GM21737 (cell line): Measurements from ENCODE around the gene SNX1.
A peak's percentile ranks its signal among the peaks of the same experiment; 100 is the strongest.
"Not testable (repeated sequence)": the region's sequence is repeated elsewhere in the genome, so short reads cannot be mapped to it uniquely, and the experiment has no call there.

Experiments used
- ATAC-seq: cut with Tn5 transposase; IDR thresholded peaks from one replicate; pipeline ENCODE4 v1.9.1; 2021; ENCODE audit warnings: mild to moderate bottlenecking, moderate library complexity; ENCODE audit not compliant: unreplicated experiment

The SNX1 gene, protein sequence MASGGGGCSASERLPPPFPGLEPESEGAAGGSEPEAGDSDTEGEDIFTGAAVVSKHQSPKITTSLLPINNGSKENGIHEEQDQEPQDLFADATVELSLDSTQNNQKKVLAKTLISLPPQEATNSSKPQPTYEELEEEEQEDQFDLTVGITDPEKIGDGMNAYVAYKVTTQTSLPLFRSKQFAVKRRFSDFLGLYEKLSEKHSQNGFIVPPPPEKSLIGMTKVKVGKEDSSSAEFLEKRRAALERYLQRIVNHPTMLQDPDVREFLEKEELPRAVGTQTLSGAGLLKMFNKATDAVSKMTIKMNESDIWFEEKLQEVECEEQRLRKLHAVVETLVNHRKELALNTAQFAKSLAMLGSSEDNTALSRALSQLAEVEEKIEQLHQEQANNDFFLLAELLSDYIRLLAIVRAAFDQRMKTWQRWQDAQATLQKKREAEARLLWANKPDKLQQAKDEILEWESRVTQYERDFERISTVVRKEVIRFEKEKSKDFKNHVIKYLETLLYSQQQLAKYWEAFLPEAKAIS

DNA sequence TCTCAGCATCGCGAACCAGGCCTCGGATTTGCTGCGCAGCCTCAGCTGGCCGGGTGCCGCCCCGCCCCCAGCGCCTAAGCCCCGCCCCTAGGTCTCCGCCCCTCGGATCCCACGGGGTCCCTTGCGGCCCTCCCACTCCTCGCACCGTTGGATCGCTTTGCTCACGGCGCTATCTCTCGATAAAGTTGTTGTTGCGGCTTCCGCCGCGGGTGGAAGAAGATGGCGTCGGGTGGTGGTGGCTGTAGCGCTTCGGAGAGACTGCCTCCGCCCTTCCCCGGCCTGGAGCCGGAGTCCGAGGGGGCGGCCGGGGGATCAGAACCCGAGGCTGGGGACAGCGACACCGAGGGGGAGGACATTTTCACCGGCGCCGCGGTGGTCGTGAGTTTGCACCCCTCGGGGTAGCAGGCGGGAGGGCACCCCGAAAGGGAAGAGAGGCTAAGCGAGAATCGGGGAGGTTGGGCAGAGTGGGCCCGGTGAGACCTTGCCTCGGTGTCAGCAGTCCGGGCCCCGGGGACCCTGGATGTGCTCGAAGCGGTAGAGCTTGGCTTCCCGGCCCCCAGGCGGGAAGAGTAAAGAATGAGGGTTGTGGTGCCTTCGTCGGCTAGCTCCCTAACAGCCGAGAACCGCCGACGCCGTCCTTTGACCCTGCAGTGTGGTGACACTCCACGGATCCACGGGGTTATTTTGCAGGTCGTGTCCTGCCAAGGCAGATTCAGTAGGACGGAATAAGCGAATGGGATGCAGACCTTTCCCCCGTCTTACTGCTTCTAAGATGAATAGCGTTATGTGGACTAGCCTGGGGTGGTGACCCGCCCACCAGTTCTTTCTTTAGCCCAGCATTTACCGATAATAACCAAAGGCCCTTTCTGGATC is at the start of gene SNX1:
SNX1 (plus strand) TSS at position 188 of the 873 bp plus-strand sequence; CDS start at position 220, 32 bp downstream.
- ATAC-seq = peak; percentile 44

DNA sequence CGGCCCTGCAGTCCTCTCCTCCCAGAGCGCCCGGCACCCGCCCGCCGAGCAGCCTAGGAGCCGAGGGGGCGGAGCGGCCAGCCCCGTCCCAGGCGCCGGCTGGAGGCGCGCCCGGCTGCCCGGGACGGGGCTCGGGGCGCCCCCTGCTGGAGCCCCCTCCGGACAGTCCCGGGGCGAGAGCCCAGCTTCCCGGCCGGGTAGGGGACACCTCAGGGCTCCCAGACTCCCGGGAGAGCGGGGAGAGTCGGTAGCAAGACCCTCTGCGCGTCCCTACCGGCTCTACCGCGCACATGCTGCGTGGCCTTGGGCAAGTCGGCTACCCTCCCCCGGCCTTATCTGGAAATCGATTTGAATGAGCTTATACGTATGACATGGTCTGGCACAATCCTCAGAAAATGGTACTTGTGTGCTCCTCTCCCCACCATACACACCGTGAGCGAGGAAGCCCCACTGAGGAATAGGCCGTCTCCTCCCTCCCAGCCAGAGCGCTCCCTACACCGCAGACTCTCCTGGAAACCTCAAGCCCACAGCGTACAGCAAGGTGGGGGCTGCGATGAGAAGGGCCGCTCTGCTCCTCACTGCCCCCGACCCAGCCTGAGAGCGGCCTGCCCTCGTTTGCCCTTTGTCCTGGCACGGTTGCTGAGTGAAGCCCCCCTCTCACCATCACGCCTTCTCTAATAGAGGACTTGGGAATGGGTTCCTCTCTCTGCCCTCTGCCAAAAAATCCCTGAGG is 49.2 kb upstream of the SNX1 start, which contains the start of gene DAPK2:
DAPK2 (minus strand) TSS at position 65 of the 733 bp plus-strand sequence. CDS start 6,224 bp downstream, outside the sequence.
- ATAC-seq = peak; percentile 59

DNA sequence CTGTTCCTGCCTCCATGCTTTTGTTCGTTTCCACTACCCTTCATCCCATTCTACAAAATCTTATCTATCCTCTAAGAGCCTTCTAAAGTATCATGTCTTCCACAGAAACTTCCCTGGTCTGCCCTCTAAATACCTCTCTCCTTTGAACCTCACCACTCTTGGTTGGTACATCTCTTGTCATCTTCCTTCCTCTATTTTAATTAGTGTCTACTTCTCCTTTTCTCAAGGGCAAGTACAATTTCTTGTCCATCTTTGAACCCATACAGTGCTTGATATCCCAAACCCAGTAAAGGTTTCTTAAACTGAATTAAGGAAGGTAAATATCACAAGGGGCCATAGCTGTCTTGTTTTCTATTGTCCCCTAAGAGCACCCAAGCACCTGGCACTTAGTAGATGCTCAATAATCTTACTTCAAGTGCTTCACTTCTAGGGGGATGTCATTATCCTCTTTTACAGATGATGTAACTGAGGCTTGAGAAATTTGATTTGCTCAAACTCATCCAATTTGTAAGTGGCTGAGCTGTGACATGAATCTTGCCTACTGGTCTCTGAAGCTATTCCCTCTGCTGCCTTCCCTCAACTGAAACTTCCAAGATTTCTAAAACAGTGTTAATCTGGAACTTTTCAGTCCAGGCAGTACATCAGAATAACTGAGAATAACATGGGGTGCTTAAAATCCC is 46.9 kb upstream of the SNX1 start:
- ATAC-seq = no peak

DNA sequence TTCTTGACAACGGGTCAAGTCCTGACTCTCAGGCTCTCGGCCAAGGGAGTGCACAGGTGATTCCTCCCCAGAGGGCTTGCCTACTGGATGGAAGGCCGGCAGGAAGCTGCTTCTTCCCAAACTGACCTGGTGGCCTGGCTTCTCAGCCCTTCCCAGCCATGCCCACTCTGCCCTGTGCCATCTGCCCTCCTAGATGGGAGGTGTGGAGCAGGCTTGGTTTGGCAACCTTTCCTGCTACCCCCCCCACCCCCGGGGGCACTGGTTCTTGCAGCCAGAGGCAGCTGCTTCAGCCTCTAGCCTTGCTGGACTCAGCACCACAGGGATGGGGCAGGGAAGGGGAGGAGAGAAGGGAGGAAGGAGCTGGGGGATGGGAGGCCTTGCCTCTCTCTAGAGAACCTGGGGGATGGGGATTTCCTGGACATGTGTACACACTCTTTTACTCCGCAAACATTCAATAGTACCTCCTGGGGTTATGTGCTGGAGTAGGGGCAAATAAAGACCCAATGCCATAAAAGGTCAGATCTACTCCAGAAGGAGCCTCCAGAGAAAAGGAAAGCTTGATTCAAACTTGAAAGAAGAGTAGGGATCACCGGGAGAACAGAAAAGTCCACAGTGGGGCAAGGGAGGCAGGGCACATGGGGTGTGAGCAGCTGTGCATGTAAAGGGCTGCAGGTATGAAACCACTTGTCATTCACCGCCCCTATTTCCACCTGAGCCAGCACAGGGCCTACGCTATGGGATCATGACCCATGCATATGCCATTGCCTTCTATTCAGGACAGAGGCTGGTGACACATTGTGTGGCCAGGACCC is 45.3 kb upstream of the SNX1 start:
- no peak for ATAC-seq

DNA sequence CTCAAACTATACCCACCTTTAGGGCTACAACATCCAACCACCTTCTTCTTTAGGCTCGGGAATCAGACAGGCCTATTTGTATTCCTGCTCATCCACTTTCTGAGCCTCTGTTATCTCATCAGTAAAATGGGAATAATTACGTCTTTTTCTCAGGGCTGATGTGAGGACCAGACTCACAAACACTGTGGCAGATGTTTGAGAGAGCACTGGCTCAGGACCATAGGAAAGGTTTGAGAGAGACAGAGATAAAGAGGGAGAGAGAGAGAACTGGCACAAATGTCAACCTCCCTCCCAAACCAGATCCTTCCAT is 44.7 kb upstream of the SNX1 start:
- ATAC-seq = no peak

DNA sequence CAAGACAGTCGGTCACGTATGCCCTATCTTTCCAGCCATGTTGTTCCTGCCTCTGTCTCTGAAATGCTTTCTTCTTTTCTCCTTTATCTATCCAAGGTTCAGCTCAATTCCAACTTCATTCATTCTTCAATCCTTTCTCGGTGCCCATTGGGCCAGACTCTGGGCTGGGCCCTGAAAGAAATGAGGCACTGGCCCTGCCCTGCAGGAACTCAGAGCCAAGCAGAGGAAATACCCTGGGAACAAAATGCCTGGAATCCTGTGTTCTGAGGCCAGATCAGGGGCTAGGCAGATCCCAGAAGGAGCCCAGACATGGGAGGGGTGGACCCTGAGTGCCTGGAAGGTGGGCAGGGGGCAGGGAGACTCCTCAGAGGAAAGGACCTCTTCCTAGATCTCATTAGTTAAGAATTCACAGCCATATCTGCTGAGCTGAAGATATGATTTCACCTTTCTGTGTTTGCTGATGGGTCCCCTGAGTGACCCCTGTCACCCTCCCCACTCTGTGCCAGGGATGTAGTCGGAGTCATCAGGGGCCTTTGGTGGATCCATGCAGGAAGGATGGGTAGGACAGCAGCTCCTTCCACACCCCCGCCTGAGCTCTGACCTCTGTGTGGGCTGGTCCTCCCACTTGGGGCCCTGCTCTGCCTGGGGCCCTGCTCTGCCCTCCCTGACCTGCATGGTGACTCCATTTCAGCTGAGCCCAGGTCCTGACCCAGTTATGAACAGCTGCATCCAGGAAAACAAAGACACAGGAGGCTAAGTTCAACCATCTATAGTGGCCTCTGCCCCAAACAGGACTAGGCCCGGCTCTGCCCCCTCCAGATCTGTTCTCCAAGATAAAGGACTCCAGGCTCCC is 44.1 kb upstream of the SNX1 start:
- ATAC-seq = no peak

DNA sequence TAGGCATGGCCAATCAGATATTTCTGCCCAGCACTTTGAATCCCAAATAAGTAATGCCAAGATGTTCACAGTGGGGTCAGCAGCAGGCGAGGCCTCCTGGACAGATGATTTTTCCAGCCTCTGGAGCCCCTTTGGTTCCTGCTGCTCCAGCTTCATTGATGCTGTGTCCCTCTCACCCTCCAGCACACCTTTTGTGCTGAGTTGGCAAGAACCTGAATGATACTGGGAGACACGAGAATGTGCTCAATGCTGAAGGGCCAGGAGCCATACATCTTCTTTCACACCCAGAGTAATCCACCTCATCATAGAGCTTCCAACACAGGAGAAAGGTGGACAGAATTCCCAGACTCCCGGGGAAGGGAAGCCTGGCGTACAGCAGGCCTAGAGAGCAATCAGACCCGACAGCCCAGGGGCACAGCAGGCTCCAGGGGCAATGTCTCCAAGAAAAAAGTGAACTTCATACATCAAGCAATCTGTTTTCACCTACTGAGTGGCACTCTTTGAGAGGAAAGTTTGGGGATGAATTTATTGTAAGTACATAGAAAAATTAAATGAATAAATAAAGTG is 42.8 kb upstream of the SNX1 start:
- no peak for ATAC-seq

DNA sequence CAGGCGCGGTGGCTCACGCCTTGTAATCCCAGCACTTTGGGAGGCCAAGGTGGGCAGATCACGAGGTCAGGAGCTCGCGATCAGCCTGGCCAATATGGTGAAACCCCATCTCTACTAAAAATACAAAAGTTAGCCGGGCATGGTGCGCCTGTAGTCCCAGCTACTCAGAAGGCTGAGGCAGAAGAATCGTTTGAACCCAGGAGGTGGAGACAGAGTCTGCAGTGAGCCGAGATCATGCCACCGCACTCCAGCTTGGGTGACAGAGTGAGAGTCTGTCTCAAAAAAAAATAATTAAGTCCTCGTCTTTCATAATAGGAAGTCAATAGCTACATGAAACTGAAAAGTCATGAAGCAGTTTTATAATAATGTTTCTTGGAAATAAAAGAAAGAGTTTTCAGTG is 42.1 kb upstream of the SNX1 start:
- not testable (repeated sequence) for ATAC-seq

DNA sequence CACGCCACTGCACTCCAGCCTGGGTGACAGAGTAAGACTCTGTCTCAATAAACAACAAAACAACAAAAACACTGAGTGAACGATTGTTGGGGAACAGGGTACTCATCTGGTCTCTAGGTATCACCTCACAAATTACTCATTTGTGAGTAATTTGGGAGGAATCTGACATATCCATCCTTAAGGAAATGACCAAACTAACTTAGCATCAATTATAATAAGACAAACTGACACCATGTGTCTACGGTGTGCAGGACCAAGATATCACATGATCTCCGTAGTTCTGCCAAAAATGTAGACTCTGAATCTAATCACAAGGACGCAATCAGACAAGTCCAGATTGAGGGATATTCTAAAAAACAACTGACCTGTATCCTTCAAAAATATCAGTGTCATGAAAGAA is 37.5 kb upstream of the SNX1 start:
- no peak for ATAC-seq

DNA sequence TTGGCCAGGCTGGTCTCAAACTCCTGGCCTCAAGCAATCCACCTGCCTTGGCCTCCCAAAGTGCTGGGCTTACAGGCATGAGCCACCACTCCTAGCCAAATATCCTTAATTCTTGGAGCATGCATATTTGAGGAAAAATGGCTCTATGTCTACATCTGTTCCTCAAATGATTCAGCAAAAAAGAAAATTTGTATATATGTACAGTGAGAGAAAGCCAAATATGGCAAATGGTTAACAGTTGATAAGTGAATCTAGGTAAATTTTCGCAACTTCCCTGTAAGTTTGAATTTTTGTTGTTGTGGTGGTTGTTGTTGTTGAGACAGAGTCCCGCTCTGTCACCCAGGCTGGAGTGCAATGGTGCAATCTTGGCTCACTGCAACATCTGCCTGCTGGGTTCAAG is 36.7 kb upstream of the SNX1 start:
- ATAC-seq = not testable (repeated sequence)

DNA sequence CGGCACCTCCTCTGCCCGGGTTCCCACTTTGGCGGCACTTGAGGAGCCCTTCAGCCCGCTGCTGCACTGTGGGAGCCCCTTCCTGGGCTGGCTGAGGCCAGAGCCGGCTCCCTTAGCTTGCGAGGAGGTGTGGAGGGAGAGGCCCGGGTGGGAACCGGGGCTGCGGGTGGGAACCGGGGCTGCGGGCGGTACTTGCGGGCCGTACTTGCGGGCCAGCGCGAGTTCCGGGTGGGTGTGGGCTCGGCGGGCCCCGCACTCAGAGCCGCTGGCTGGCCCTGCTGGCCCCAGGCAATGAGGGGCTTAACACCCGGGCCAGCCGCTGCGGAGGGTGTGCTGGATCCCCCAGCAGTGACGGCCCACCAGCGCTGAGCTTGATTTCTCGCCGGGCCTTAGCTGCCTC is 35.1 kb upstream of the SNX1 start:
- no peak for ATAC-seq

DNA sequence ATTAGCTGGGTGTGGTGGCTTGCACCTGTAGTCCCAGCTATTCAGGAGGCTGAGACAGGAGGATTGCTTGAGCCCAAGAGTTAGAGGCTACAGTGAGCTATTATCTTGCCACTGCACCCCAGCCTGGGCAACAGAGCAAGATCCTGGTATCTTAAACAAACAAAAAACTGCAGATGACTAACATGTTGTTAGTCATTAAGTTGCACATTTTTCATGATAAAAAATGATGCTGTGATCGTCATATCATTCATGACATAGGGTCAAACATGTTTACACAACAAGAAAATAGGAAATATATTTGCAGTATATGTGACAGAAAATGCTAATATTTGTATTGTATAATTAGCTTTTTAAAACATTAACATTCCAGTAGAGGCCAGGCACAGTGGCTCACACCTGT is 29.3 kb upstream of the SNX1 start:
- ATAC-seq = no peak

DNA sequence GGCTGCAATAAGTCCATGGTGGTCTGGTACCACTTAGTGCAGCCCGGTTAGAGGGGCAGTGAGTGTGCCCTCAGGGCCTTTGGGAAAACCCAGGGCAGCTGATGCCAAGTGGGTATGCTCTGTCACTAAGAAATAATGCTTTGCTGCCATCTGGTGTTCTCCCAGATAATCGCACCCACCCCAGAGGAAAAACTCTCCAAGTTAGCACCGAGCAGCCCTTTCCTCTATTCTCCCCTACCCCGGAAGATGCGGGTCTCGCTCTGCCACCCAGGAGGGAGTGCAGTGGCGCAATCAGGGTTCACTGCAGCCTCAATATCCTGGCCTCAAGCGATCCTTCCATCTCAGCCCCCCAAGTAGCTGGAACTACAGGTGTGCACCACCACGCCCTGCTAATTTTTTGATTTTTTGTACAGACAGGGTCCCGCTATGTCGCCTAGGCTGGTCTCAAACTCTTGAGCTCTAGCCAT is 28.2 kb upstream of the SNX1 start:
- ATAC-seq = no peak

DNA sequence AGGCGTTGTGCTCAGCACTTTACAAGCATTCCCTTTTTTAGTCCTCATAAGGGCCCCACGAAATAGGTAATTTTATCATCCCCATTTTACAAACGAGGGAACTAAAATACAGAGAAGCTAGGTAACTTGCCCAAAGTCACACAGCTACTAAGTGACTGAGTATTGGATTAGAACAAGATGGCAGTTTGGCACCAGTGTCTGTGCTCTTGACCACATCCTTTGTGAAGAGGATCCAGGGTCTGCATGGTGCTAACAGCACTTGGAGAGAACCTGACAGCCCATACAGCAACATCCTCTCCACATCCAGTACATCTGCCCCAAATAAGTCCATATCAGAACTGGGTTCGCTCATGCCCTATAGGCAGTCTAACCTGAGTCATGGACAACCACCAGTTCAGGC is 27.6 kb upstream of the SNX1 start:
- no peak for ATAC-seq

DNA sequence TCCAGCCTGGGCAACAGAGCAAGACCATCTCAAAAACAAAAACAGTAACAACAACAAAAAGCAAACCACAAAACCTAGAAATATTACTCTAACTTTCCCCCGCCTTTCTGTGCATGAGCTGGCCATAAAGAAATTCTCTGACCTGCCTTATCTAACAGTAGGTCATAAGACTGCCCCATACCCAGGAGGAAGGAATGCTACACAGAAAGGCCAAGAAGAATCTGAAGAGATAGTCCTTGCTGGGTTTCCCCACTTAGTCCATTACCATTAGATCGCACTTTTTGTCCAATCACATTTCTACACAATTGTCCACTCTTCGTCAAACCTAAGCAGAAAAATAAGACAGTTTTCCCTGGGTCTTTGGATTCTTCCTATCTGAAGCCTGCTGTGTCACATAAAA is 25.7 kb upstream of the SNX1 start:
- no peak for ATAC-seq

DNA sequence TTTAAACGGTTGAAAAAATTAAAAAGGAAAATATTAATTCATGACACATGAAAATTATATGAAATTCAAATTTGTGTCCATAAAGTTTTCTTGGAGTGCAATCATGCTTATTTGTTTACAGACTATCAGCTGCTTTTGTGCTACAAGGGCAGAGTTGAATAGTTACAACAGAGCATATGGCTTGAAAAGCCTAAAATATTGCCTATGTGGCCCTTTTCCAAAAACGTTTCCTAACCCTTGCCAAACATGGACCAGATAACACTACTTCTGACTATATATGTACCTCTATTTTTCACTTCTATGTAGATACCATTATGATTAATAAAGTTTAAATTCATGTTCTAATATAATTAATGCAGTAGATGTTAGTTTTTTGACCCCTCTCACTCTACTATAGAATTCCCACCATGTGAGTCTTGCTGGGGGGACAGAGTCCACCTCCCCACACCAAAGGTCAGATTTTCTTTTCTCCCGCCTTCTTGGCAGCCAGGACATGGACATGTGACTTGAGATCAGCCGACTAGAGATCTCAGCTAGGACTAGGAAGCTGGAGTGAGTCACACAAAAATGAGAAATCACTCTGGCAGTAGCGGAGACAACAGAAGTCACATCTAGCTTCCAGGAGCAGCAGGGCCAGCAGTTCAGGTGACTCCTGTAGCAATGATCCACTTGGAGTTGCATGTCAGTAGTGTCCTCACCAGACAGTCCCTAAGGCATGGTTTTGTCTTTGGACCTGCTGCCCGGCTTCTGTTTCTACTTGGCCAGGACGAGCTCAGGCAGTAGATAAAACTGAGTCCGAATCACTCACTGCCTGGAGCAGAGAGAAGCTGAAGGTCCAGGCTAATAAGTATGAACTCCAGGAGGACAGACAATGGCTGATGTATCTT is 24.6 kb upstream of the SNX1 start:
- ATAC-seq = no peak
